HCT116 (cell line): ENCODE results near the gene KCNQ4. TPM values are rescaled to one million over a fixed set of nuclear protein-coding genes. Genes with fewer than 3 reads are reported as not detected.

Experiments used
- ATAC-seq: fragments of 200-7000 bp; cut with Tn5 transposase; 2 replicates; pipeline ENCODE4 v1.9.1; 2020; ENCODE audit warnings: mild to moderate bottlenecking, moderate library complexity
- BruUV-seq: library from RNA; stranded (reverse); fragments of 400-500 nt; replicated peaks from 2 replicates; lab custom pipeline; 2021; lab: Mats Ljungman, UMichigan
- CTCF ChIA-PET: fragments of 300-600 bp; sonication (Branson Sonifier 250); formaldehyde crosslinking; loops from one replicate; lab custom pipeline; 2021; ENCODE audit warnings: antibody characterized with exemption; lab: Charles Lee
- POLR2A ChIA-PET: fragments of 300-600, 350-600 bp; sonication (Branson Sonifier 250); formaldehyde crosslinking; loops from one replicate; lab custom pipeline; 2021; ENCODE audit warnings: antibody characterized with exemption; lab: Charles Lee
- RAD21 ChIA-PET, 2 experiments: fragments of 300-600 bp; sonication (Branson Sonifier 250); formaldehyde crosslinking; loops; one replicate each; lab custom pipeline; 2023; ENCODE audit warnings: low total read pairs in 2 of 2; ENCODE audit not compliant: uncharacterized antibody in 2 of 2, unreplicated experiment in 2 of 2, low non-redundant PET in 1 of 2; lab: Charles Lee
- DNase-seq: peaks from one replicate; pipeline ENCODE4 v3.0.0-alpha.2; 2010; ENCODE audit warnings: low read depth, low spot score
- H2AFZ ChIP-seq: fragments of 200-600 bp; shearing (Covaris generic), sonication (generic); 2 replicates; pipeline ENCODE4 v1.6.1; 2017; ENCODE audit warnings: low read depth, mixed run types, mixed read lengths, antibody characterized with exemption, low read length; ENCODE audit not compliant: poor library complexity, severe bottlenecking
- H3K27ac ChIP-seq: 2 replicates; pipeline ENCODE4 v1.5.1; 2012; ENCODE audit warnings: low read depth, low read length
- H3K27me3 ChIP-seq: fragments of 200-600 bp; sonication (generic); 2 replicates; pipeline ENCODE4 v1.6.1; 2016; ENCODE audit warnings: mixed run types, low read length, mixed read lengths; ENCODE audit not compliant: insufficient read depth
- H3K36me3 ChIP-seq, 2 experiments: fragments of 200-500 bp in 1 of 2; fragments of 200-600 bp in 1 of 2; sonication (Bioruptor generic) in 1 of 2; sonication (generic) in 1 of 2; 2 replicates each; pipeline versions ENCODE4 v1.5.1 to v1.6.1; 2014 to 2016; ENCODE audit warnings: low read length in 2 of 2, inconsistent platforms in 1 of 2, mixed read lengths in 1 of 2, mixed run types in 1 of 2; ENCODE audit not compliant: insufficient read depth in 2 of 2, control insufficient read depth in 1 of 2
- H3K4me1 ChIP-seq, 2 experiments: fragments of 200-600 bp in 1 of 2; sonication (generic) in 1 of 2; 2 replicates each; pipeline versions ENCODE4 v1.5.1 to v1.6.1; 2012 to 2017; ENCODE audit warnings: low read length in 2 of 2, inconsistent platforms in 1 of 2, mild to moderate bottlenecking in 1 of 2, mixed read lengths in 1 of 2, mixed run types in 1 of 2, moderate library complexity in 1 of 2; ENCODE audit not compliant: insufficient read depth in 2 of 2, control insufficient read depth in 1 of 2
- H3K4me2 ChIP-seq: fragments of 200-600 bp; sonication (generic); 2 replicates; pipeline ENCODE4 v1.6.1; 2017; ENCODE audit warnings: mixed run types, low read length, mixed read lengths
- H3K4me3 ChIP-seq, 2 experiments: fragments of 200-600 bp in 1 of 2; sonication (generic) in 1 of 2; replicated peaks in 1 of 2; 2 replicates each; pipeline ENCODE4 v1.5.1; 2011 to 2016; ENCODE audit warnings: low read length in 2 of 2, control low read depth in 1 of 2, low read depth in 1 of 2, mild to moderate bottlenecking in 1 of 2, mixed read lengths in 1 of 2, mixed run types in 1 of 2
- H3K79me2 ChIP-seq: fragments of 200-600 bp; sonication (generic); 2 replicates; pipeline ENCODE4 v1.6.1; 2017; ENCODE audit warnings: mild to moderate bottlenecking, mixed run types, low read length, moderate library complexity, mixed read lengths; ENCODE audit not compliant: insufficient read depth
- H3K9ac ChIP-seq: fragments of 200-600 bp; sonication (generic); 2 replicates; pipeline ENCODE4 v1.6.1; 2016; ENCODE audit warnings: low read length, mixed read lengths
- H3K9me2 ChIP-seq: fragments of 200-600 bp; sonication (generic), shearing (Covaris generic); 2 replicates; pipeline ENCODE4 v1.6.1; 2017; ENCODE audit warnings: mixed run types, mild to moderate bottlenecking, moderate library complexity; ENCODE audit not compliant: insufficient read depth
- H3K9me3 ChIP-seq, 2 experiments: fragments of 200-500 bp in 1 of 2; fragments of 200-600 bp in 1 of 2; sonication (Bioruptor generic) in 1 of 2; sonication (generic) in 1 of 2; 2 replicates each; pipeline ENCODE4 v1.6.1; 2014 to 2017; ENCODE audit warnings: low read length in 2 of 2, mixed read lengths in 2 of 2, inconsistent platforms in 1 of 2, low read depth in 1 of 2, mild to moderate bottlenecking in 1 of 2, mixed run types in 1 of 2, moderate library complexity in 1 of 2; ENCODE audit not compliant: control insufficient read depth in 1 of 2, insufficient read depth in 1 of 2
- H4K20me1 ChIP-seq: fragments of 200-600 bp; sonication (generic), shearing (Covaris generic); 2 replicates; pipeline ENCODE4 v1.6.1; 2017; ENCODE audit warnings: mixed run types, mild to moderate bottlenecking, moderate library complexity; ENCODE audit not compliant: insufficient read depth
- CTCF ChIP-seq, 3 experiments: fragments of 200-600 bp in 1 of 3; sonication (generic) in 1 of 3; IDR thresholded peaks in 2 of 3; conservative IDR thresholded peaks in 1 of 3; 2 replicates each; pipeline ENCODE4 v1.5.1; 2012 to 2017; ENCODE audit warnings: low read depth in 2 of 3, low read length in 2 of 3, antibody characterized with exemption in 1 of 3, borderline replicate concordance in 1 of 3, control low read depth in 1 of 3, mild to moderate bottlenecking in 1 of 3, mixed read lengths in 1 of 3, mixed run types in 1 of 3, moderate library complexity in 1 of 3; ENCODE audit not compliant: insufficient read depth in 1 of 3
- POLR2AphosphoS5 ChIP-seq: IDR thresholded peaks from 2 replicates; pipeline ENCODE4 v1.6.1; 2011; ENCODE audit warnings: mild to moderate bottlenecking, low read depth, low read length, moderate library complexity
- intact Hi-C: fragments of 100-400 bp; cut with micrococcal nuclease; formaldehyde crosslinking; loops from 2 replicates; pipeline ENCODE4 v1.10.0; 2022
- total RNA-seq: library from RNA; stranded (reverse); gene quantifications from one replicate; pipeline ENCODE4 v1.2.1, GENCODE V29; 2021; ENCODE audit not compliant: unreplicated experiment

KCNQ4 gene
- total RNA-seq, 1 experiment from 2014 or later: 4.1 TPM

- no TSS peak for BruUV-seq
Measured at GRCh38 chr1:40820251-40820797, 36.7 kb downstream of the KCNQ4 start.

More at GRCh38 chr1:40820251-40820797, 36.7 kb downstream of the KCNQ4 start:
- no peak for DNase-seq
- no peaks in the 10 kb centered on the region for H3K4me1 ChIP-seq
- ChIA-PET POLR2A (no interaction called here), RAD21 (no interaction called here), CTCF (no interaction called here)
- H3K9me3 ChIP-seq: no peaks in the 10 kb centered on the region
- H3K79me2 ChIP-seq: no peaks in the 10 kb centered on the region
- H3K9me2 ChIP-seq: no peaks in the 10 kb centered on the region
- intact Hi-C loops: no loop called here
- H3K4me3 ChIP-seq: no peak overlapping the region
- no peak overlapping the region for H3K27ac ChIP-seq
- H3K4me2 ChIP-seq: no peak overlapping the region
- no peaks in the 10 kb centered on the region for H3K27me3 ChIP-seq
- no peak overlapping the region for H2AFZ ChIP-seq
- peak; percentile 39 for ATAC-seq
- TF ChIP-seq POLR2AphosphoS5: no peak
- TF ChIP-seq CTCF (IDR thresholded peaks at IDR 0.05 in 2 of 3, conservative IDR thresholded peaks at IDR 0.05 in 1 of 3; ENCODE audit: borderline replicate concordance in 1 of 3, insufficient read depth in 1 of 3, low read depth in 2 of 3, low read length in 2 of 3): 0 out of 6 replicates have a peak, but pooled peaks of 1 of the 3 experiments have one; percentile 7
- no peaks in the 10 kb centered on the region for H4K20me1 ChIP-seq
- H3K36me3 ChIP-seq: 0 out of 4 replicates have a peak, but pooled peaks cover 0 to 4% of the 10 kb centered on the region in 2 experiments
- no peak overlapping the region for H3K9ac ChIP-seq
